H1 (cell line): ENCODE measurements around the gene POLDIP3. TPM values are rescaled to one million over a fixed set of nuclear protein-coding genes. Genes with fewer than 3 reads are reported as not detected.
A peak's percentile ranks its signal among the peaks of the same experiment; 100 is the strongest.

Experiments used
- CTCF ChIA-PET: fragments of 300-600 bp; sonication (Branson Sonifier 250); formaldehyde crosslinking; loops from one replicate; lab custom pipeline; 2021; ENCODE audit not compliant: partially characterized antibody; lab: Charles Lee
- POLR2A ChIA-PET: fragments of 300-600 bp; sonication (Branson Sonifier 250); formaldehyde crosslinking; loops from one replicate; lab custom pipeline; 2021; ENCODE audit warnings: inconsistent platforms; ENCODE audit not compliant: partially characterized antibody; lab: Charles Lee
- DNase-seq, 2 experiments: peaks; one replicate each; pipeline versions ENCODE4 v3.0.0 to v3.0.0-alpha.2; 2010 to 2022; ENCODE audit warnings: low spot score in 2 of 2, low read depth in 1 of 2, mixed read lengths in 1 of 2
- FAIRE-seq: peaks from 2 replicates; lab custom pipeline; 2011; peaks lifted over from hg19 to GRCh38; lab: Jason Lieb, UNC
- H2AFZ ChIP-seq: 2 replicates; pipeline ENCODE4 v1.8.1; 2012; ENCODE audit warnings: low read length, inconsistent platforms
- H2AK5ac ChIP-seq: 2 replicates; pipeline ENCODE4 v1.6.1; 2013; ENCODE audit warnings: low read depth, low read length
- H2BK120ac ChIP-seq: replicated peaks from 2 replicates; pipeline ENCODE3; 2013; ENCODE audit warnings: low read depth, low read length, inconsistent platforms
- H2BK12ac ChIP-seq: 2 replicates; pipeline ENCODE4 v1.6.1; 2013; ENCODE audit warnings: low read depth, low read length
- H2BK15ac ChIP-seq: 2 replicates; pipeline ENCODE4 v1.6.1; 2013; ENCODE audit warnings: low read length
- H2BK20ac ChIP-seq: 2 replicates; pipeline ENCODE4 v1.6.1; 2013; ENCODE audit warnings: low read length
- H2BK5ac ChIP-seq: 2 replicates; pipeline ENCODE4 v1.6.1; 2013; ENCODE audit warnings: low read depth, low read length
- H3K14ac ChIP-seq: 2 replicates; pipeline ENCODE4 v1.6.1; 2013; ENCODE audit warnings: inconsistent platforms; ENCODE audit not compliant: insufficient read length
- H3K18ac ChIP-seq: 2 replicates; pipeline ENCODE4 v1.6.1; 2013; ENCODE audit warnings: low read length; ENCODE audit errors: extremely low read depth
- H3K23ac ChIP-seq: 2 replicates; pipeline ENCODE4 v1.6.1; 2013; ENCODE audit warnings: inconsistent platforms; ENCODE audit not compliant: insufficient read length
- H3K23me2 ChIP-seq: 2 replicates; pipeline ENCODE4 v1.6.1; 2013; ENCODE audit warnings: low read depth, low read length
- H3K27ac ChIP-seq: 2 replicates; pipeline ENCODE4 v1.6.1; 2011; ENCODE audit warnings: low read depth, low read length, inconsistent platforms
- H3K27me3 ChIP-seq, 4 experiments: replicated peaks in 1 of 4; 1 replicate in 1 of 4; 2 replicates in 3 of 4; pipeline versions ENCODE4 v1.6.1 to v1.8.1; 2011 to 2013; ENCODE audit warnings: low read length in 3 of 4, mild to moderate bottlenecking in 3 of 4, inconsistent platforms in 2 of 4, mixed read lengths in 2 of 4, moderate library complexity in 1 of 4; ENCODE audit not compliant: control insufficient read depth in 3 of 4, insufficient read depth in 3 of 4; ENCODE audit errors: extremely low read depth in 1 of 4
- H3K36me3 ChIP-seq, 4 experiments: 2 replicates each; pipeline versions ENCODE4 v1.6.1 to v1.8.1; 2011 to 2013; ENCODE audit warnings: mild to moderate bottlenecking in 4 of 4, low read length in 3 of 4, moderate library complexity in 2 of 4, control low read depth in 1 of 4, inconsistent platforms in 1 of 4; ENCODE audit not compliant: insufficient read depth in 4 of 4, control insufficient read depth in 2 of 4
- H3K4ac ChIP-seq: replicated peaks from 2 replicates; pipeline ENCODE3; 2013; ENCODE audit warnings: low read length, low read depth, mixed read lengths, inconsistent platforms; ENCODE audit not compliant: insufficient read length
- H3K4me1 ChIP-seq, 4 experiments: replicated peaks in 1 of 4; 1 replicate in 1 of 4; 2 replicates in 3 of 4; pipeline versions ENCODE4 v1.6.1 to v1.8.1; 2011 to 2013; ENCODE audit warnings: low read length in 3 of 4, inconsistent platforms in 2 of 4, mixed read lengths in 1 of 4; ENCODE audit not compliant: insufficient read depth in 4 of 4, control insufficient read depth in 3 of 4
- H3K4me2 ChIP-seq, 2 experiments: 2 replicates each; pipeline versions ENCODE4 v1.6.1 to v1.8.1; 2011 to 2013; ENCODE audit warnings: low read depth in 2 of 2, low read length in 2 of 2, control low read depth in 1 of 2, inconsistent platforms in 1 of 2, mild to moderate bottlenecking in 1 of 2; ENCODE audit not compliant: insufficient read depth in 1 of 2
- H3K4me3 ChIP-seq, 4 experiments: fragments of 200-600, 300-600 bp in 1 of 4; sonication (generic), shearing (Covaris generic), sonication (Bioruptor Twin) in 1 of 4; 2 replicates each; pipeline versions ENCODE4 v1.5.1 to v1.8.1; 2011 to 2016; ENCODE audit warnings: low read length in 4 of 4, low read depth in 3 of 4, control low read depth in 2 of 4, inconsistent platforms in 2 of 4, mild to moderate bottlenecking in 2 of 4, mixed read lengths in 1 of 4, moderate library complexity in 1 of 4; ENCODE audit not compliant: insufficient read depth in 2 of 4; ENCODE audit errors: extremely low read depth in 1 of 4
- H3K56ac ChIP-seq: replicated peaks from 2 replicates; pipeline ENCODE3; 2013; ENCODE audit warnings: low read depth, mild to moderate bottlenecking, mixed read lengths, low read length, inconsistent platforms; ENCODE audit not compliant: insufficient read length
- H3K79me1 ChIP-seq: 2 replicates; pipeline ENCODE4 v1.6.1; 2013; ENCODE audit warnings: low read depth, low read length, control low read depth
- H3K79me2 ChIP-seq, 2 experiments: 2 replicates each; pipeline versions ENCODE4 v1.6.1 to v1.8.1; 2012 to 2013; ENCODE audit warnings: low read length in 2 of 2, mild to moderate bottlenecking in 2 of 2, inconsistent platforms in 1 of 2; ENCODE audit not compliant: insufficient read depth in 2 of 2, control insufficient read depth in 1 of 2
- H3K9ac ChIP-seq, 4 experiments: replicated peaks in 1 of 4; 1 replicate in 1 of 4; 2 replicates in 3 of 4; pipeline versions ENCODE4 v1.6.1 to v1.8.1; 2011 to 2013; ENCODE audit warnings: low read depth in 3 of 4, low read length in 3 of 4, control low read depth in 2 of 4, mild to moderate bottlenecking in 2 of 4, moderate library complexity in 2 of 4, inconsistent platforms in 1 of 4; ENCODE audit errors: extremely low read depth in 1 of 4
- H3K9me3 ChIP-seq, 2 experiments: 2 replicates each; pipeline versions ENCODE4 v1.6.1 to v1.8.1; 2012 to 2013; ENCODE audit warnings: mild to moderate bottlenecking in 2 of 2, moderate library complexity in 2 of 2, control low read depth in 1 of 2, inconsistent platforms in 1 of 2, low read depth in 1 of 2, low read length in 1 of 2, mixed read lengths in 1 of 2; ENCODE audit not compliant: insufficient read depth in 2 of 2
- H4K20me1 ChIP-seq, 2 experiments: replicated peaks in 1 of 2; 2 replicates each; pipeline versions ENCODE3 to v1.8.1; 2011 to 2013; ENCODE audit warnings: inconsistent platforms in 2 of 2, low read length in 2 of 2, mild to moderate bottlenecking in 1 of 2; ENCODE audit not compliant: insufficient read depth in 2 of 2, control insufficient read depth in 1 of 2
- H4K5ac ChIP-seq: 2 replicates; pipeline ENCODE4 v1.6.1; 2013; ENCODE audit warnings: low read length, low read depth, mixed read lengths, inconsistent platforms; ENCODE audit not compliant: insufficient read length
- H4K8ac ChIP-seq: 2 replicates; pipeline ENCODE4 v1.8.0; 2013; ENCODE audit warnings: mild to moderate bottlenecking, moderate library complexity, low read length, inconsistent platforms; ENCODE audit not compliant: insufficient read depth; ENCODE audit errors: extremely low read depth
- H4K91ac ChIP-seq: replicated peaks from 2 replicates; pipeline ENCODE3; 2013; ENCODE audit warnings: low read length, mixed read lengths, inconsistent platforms; ENCODE audit not compliant: insufficient read length
- ASH2L ChIP-seq: fragments of 200-600, 300-600 bp; sonication (generic); IDR thresholded peaks from one replicate; pipeline ENCODE4 v1.7.1; 2017; ENCODE audit warnings: low read length
- KDM4A ChIP-seq: IDR thresholded peaks from one replicate; pipeline ENCODE4 v1.7.1; 2012; ENCODE audit warnings: low read depth, mild to moderate bottlenecking, moderate library complexity, low read length, inconsistent platforms; ENCODE audit not compliant: severe bottlenecking
- RAD21 ChIP-seq, 2 experiments: IDR thresholded peaks in 1 of 2; conservative IDR thresholded peaks in 1 of 2; 2 replicates each; pipeline ENCODE4 v1.6.1; 2011; ENCODE audit warnings: low read depth in 2 of 2, low read length in 2 of 2, improper control_type of control experiment in 1 of 2, inconsistent platforms in 1 of 2, mild to moderate bottlenecking in 1 of 2, moderate library complexity in 1 of 2
- SRF ChIP-seq: IDR thresholded peaks from 2 replicates; pipeline ENCODE4 v1.6.1; 2011; ENCODE audit warnings: mild to moderate bottlenecking, low read depth, low read length, moderate library complexity
- TCF12 ChIP-seq: IDR thresholded peaks from 2 replicates; pipeline ENCODE4 v1.6.1; 2011; ENCODE audit warnings: low read depth, mild to moderate bottlenecking, low read length
- WGBS, 2 experiments: shearing (Covaris generic) in 1 of 2; methylation state at CpG; one replicate each; pipeline versions ENCODE4 v1.1.6 to v1.1.7; 2013 to 2015; ENCODE audit warnings: low lambda C conversion rate in 2 of 2, mixed read lengths in 2 of 2, inconsistent platforms in 1 of 2, low coverage in 1 of 2, missing lambda C conversion rate in 1 of 2; ENCODE audit not compliant: insufficient replicate concordance in 2 of 2, insufficient coverage in 1 of 2, insufficient read length in 1 of 2; ENCODE audit errors: extremely low coverage in 1 of 2, missing lambda C conversion rate in 1 of 2; 5-methylcytosine and 5-hydroxymethylcytosine counted together
- polyA plus RNA-seq, 7 experiments: library from polyadenylated mRNA; depleted of rRNA in 3 of 7; stranded (reverse) in 5 of 7; unstranded in 2 of 7; fragments of >200 nt in 5 of 7; fragments of 200-250 nt in 2 of 7; gene quantifications; 1 replicate in 5 of 7; 2 replicates in 1 of 7; 4 replicates in 1 of 7; pipeline versions ENCODE4 v1.2.1 to v1.2.3, GENCODE V29; 2011 to 2013; ENCODE audit warnings: missing spikeins in 2 of 7, mixed read lengths in 2 of 7
- total RNA-seq: library from RNA; stranded (reverse); fragmentation: NEBNext Ultra II Directional; extraction: Animal tissue kit (Norgen Biotek cat#: 25700); gene quantifications from 2 replicates; pipeline ENCODE4 v1.2.1, GENCODE V29; 2021

Gene POLDIP3
- total and polyA plus RNA-seq, 2 of the 8 experiments (the other 6 are each of a cell fraction or from before 2014, with no cell fraction given): 43.5 to 84.6 TPM

- Histone ChIP-seq H3K14ac (no peak overlapping the region), H2BK12ac (no peak overlapping the region), H3K4me2 (peak overlapping the region; percentile 34 to 91; a peak in 2 of 4 replicates), H3K4me3 (no peak overlapping the region), H2AK5ac (no peak overlapping the region), H3K79me2 (peaks cover 41 to 64% of the 10 kb centered on the region in 2 experiments), H3K36me3 (peaks cover 0 to 7% (median 2%) of the 10 kb centered on the region in 4 experiments; a peak in 4 of 8 replicates), H3K27me3 (no peaks in the 10 kb centered on the region), H3K9ac (no peak overlapping the region), H4K91ac (no peak overlapping the region), H2BK5ac (no peak overlapping the region), H2AFZ (no peak overlapping the region), H3K18ac (no peak overlapping the region), H3K4me1 (peaks cover 8 to 9% (median 8%) of the 10 kb centered on the region in 4 experiments), H2BK120ac (no peak overlapping the region), H3K27ac (no peak overlapping the region), H3K56ac (no peak overlapping the region), H3K23ac (no peak overlapping the region), H3K23me2 (peaks cover 6% of the 10 kb centered on the region; the same call in 1 of the 2 replicates), H3K4ac (no peak overlapping the region), H2BK20ac (no peak overlapping the region), H4K8ac (no peak overlapping the region), H2BK15ac (no peak overlapping the region), H3K79me1 (peaks cover 17% of the 10 kb centered on the region), H3K9me3 (peaks cover 0 to under 1% of the 10 kb centered on the region in 2 experiments; a peak in 1 of 4 replicates), H4K20me1 (peaks cover 11 to 19% of the 10 kb centered on the region in 2 experiments), H4K5ac (no peak overlapping the region)
- FAIRE-seq (no peak), DNase-seq (no peak)
- ChIA-PET CTCF (interaction anchor here (1.2 to 1.9 kb wide), 2 partner anchors 27 to 50 kb away, joined by 3 to 5 read pairs; no protein-coding TSS in a partner anchor), POLR2A (interaction anchor here (1.8 to 13.9 kb wide), 3 partner anchors 13 to 44 kb away, joined by 9 to 399 read pairs (median 85); no protein-coding TSS in a partner anchor)
- TF ChIP-seq TCF12 (no peak), KDM4A (no peak), ASH2L (no peak), RAD21 (IDR thresholded peaks at IDR 0.05 in 1 of 2, conservative IDR thresholded peaks at IDR 0.05 in 1 of 2; ENCODE audit: low read depth in 2 of 2, low read length in 2 of 2) (no peak), SRF (no peak)
- 93% methylated on average over 11 of the region's 11 CpGs; no CpG with 5 or more reads in 1 of the 2 experiments for WGBS, 2 experiments
Observed at GRCh38 chr22:42612336-42612735, 2.3 kb downstream of the POLDIP3 start.
